Central memory CD4-positive, alpha-beta T cell (primary cell): ENCODE data around the gene SPECC1L.

ENCODE experiments used
- DNase-seq: peaks from one replicate; pipeline ENCODE4 v3.0.0; 2022

The SPECC1L gene

DNA sequence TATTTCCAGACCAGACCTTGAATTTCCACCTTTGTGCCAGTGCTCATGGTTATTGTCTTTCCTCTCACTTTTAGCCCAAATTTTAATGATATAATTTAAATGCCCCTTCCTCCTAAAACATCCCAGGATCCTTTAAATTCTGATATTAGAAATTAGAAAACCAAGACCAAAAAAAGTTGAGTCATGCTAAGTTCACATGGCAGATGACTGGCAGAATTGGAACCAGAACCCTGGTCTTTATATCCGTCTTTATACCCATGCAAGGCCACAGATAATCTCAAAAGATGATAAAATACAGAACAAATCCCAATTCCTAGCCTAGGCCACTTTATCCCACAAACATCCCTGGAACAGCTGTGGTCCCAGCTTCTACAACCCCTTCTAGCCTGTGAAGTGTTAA is 183.2 kb downstream of the SPECC1L start:
- DNase-seq, result no peak

DNA sequence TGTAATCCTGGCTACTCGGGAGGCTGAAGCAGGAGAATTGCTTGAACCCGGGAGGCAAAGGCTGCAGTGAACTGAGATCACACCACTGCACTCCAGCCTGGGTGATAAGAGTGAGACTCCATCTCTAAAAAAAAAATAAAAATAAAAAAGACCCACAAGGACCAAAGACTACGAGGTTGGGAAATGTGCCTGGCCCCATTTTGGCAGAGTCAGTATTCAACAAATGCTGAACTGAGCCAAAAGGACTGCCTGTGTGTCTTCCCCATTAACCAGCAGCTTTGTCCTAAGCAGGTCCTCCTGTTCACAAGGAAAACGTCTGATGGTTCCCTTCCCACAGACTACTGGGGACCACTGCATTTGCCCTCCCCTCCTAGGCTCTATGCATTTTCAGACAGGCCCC is 184.4 kb downstream of the SPECC1L start:
- DNase-seq, result no peak

DNA sequence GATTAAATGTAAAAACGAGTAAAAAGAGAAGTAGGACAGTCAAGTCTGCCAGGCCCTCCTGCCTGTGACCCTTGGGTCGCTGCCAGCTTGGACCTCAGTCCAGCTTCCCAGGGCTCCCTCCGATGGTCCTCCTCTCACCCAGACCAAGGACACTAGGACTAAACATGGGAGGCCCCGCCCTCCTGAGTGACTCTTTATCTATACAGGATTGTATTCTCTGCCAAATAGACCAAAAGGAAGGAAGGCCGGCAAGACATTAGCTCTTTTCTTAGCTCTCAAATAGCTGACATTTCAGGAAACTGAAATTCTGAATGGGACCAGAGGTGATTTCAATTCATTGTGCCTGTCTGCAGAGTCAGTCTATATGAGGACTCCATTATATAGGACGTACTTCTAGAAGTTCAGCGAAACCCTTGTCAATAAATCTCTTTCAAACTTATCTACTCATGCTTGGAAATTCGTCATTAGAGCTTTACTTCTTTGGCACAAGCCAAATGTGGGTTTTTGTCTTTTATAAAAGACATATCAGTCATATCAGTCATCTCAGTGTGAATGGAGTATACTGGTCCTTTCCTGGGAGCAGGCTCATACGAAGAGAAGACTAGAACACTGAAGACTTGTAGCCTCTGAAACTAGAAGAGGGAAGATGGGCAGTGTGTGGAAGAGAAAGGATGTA is 185.3 kb downstream of the SPECC1L start:
- no peak for DNase-seq

DNA sequence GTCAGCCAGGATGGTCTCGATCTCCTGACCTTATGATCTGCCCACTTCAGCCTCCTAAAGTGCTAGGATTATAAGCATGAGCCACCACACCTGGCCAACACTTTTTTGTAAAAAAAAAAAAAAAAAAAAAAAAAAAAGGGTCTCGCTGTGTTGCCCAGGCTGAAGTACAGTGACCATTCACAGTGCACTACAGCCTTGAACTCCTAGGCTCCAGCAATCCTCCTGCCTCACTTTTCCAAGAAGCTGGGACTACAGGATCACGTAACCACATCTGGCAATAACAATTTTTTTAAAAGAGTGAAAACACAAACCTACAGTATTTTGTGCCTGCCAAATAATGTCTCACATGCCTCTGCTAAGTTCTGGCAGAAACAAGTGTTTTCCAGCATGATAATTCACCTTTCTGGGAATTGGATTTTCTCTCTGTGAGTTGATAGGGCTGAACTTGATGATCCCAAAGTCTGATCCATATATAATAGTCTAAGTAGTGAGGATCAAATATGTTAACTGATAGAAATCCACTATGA is 187.3 kb downstream of the SPECC1L start:
- DNase-seq, result no peak

DNA sequence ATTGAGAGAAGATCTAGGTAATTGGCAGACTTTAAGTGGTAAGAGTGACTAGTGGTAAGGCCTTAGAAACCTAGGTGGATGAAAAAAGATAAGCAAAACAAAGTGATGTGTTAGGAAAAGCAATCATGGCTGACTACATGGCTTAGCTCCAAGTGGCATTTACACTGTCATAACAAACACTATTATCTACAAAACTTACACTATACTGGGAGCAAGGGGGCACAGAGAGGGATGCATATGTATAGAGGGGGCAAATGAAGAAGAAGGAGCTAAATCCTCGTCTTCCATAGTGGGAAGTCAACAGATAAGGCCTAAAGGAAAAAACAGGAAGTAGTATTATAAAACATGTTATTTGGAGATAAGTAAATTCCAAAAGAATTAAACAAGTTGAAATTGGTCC is 189.3 kb downstream of the SPECC1L start:
- no peak for DNase-seq

DNA sequence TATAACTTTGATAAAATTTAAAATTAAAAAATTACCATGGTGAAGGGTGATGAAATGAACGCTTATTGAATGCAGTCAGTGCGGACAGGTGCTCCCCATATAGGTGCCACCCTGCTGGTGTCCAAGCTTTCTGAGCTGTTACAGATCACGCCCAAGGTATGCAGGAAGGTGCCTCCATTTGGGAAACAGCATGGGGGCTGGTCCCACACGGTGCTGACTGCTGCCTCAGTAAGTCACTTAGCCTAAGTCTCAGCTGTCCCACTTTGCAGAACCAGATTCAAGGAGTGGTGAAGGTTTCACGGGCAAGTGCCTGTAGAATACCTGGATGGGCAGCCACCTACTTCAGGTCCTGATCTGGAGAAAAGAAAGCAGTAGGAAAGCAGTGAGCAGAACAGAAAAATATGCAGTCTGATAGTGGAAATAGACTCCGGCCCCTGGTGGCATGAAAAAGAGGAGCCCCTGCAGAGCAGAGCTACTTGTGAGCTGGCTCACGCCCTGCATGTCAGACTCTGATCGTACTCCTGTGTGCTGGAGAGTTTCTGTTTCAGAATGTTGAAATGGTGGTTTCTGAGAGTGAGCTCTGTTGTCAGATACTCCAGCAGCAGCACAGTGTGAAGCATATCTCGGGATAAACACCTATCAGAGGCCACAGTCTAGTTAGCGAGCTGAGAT is 189.9 kb downstream of the SPECC1L start:
- no peak for DNase-seq

DNA sequence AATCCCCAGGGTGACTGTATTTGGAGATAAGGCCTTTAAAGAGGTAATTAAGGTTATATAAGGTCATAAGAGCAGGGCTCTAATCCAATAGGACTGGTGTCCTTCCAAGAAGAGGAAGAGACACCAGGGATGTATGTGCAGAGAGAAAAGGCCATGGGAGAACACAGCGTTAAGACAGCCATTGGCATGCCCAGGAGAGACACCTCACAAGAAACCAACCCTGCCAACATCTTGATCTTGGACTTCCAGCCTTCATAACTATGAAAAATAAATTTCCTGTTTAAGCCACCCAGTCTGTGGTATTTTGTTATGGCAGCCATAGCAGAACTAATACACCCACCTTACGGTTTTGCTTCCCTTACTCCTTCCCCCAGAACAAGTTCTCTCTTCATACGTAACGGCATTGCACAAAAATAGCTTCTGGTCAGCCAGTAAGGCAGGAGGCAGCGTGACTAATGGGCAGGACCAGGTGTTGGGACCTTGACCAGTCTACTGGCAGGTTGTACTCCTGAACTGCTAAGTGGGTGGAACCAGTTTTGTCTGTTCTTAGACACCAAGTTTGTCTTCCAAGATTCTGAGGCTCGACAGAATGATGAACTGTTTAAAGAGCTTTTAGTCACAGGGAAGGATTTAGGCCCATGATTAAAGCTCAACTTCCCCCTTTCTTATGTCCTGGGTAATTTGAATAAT is 192.6 kb downstream of the SPECC1L start:
- no peak for DNase-seq

DNA sequence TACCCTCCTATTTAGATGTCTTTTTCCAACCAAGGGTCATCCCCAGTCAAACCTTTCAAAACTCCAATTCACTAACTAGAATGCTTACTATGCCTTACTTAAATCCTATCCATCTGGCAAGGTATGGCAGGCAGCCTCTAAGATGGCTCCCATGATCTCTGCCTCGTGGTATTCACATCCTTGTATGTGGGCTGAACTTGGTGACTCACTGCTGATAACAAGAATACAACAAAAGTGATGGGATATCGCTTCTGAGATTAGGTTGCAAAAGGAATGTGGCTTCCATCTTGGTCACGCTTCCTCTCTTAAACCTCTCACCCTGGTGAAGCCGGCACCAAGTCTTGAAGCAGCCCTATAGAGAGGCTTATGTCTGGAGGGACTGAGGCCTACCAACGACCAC is 194.9 kb downstream of the SPECC1L start:
- no peak for DNase-seq

DNA sequence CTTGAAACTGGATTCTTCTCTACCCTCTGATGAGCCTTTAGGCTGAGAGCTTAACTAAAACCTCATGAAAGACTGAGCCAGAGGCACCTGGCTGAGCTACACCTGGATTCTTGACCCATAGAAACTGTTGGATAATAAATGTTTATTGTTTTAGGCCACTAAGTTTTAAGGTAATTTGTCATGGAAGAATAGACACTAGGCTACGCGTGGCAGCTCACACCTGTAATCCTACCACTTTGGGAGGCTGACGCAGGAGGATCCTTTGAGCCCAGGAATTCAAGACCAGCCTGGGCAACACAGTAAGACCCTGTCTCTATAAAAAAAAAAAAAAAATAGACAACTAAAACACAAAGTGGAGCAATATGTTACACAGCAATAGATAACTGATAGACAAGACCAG is 195.3 kb downstream of the SPECC1L start:
- DNase-seq, result no peak

DNA sequence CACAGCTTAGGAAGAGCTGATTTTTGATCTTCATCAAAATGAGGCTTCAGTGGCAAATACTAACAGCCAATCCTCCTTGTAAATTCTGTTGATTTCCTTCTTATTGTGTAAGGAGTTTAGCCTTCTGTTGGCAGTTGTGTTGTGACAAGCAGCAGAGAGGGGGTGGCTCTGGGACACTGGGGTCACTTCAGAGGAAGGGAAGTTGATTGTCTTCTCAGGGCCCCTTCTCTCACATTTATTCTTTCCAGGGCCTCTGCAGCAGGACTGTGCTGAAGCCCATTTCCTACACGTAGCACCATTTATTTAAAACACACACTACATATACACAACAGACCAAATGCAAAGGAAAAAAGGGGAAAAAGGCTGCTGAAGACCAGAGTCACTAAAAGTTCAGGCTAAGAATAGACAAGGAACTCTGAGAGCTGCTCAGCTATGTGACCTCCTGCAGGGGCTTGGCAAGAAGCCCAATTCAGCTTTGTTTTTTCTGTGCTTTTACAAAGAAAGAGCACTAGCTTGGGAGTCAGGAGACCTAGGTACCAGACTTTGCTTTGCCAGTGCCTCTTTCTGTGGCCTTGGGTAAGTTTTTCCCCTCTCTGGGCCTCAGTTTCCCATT is 196.2 kb downstream of the SPECC1L start:
- DNase-seq, result no peak

DNA sequence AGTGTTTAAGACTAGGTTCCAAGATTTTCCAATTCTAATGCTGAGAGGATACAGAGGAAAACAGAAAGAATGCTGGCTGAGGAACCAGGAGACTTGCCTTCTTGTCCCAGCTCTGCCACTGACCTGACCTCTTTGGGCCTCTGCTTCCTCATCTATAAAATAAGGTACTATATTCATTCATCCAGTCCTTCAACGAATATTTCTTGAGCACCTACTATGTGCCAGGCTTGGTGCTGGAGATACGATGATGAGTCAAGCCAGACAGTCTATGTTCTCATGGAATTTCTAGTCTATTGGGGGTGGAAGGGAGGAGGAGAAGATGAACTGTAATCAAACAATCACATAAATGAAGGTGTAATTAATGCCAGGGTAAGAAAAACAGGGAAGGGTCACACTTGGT is 196.7 kb downstream of the SPECC1L start:
- DNase-seq, result no peak
